ENCODE measurements around the gene ZNF407.

GRCh38 chr18:74694436-74694835 lies 96.8 kb downstream of the ZNF407 start:
- TF ChIP-seq ZNF274 (IDR thresholded peaks at IDR 0.05; ENCODE audit: low read depth, low read length) (no peak), YY1 (IDR thresholded peaks at IDR 0.05; ENCODE audit: insufficient read depth, insufficient read length) (no peak)

Measured in NT2/D1 (cell line).